Glomerular endothelial cell (primary cell): ENCODE results near the gene KLHL33. TPM values are rescaled to one million over a fixed set of nuclear protein-coding genes. Genes with fewer than 3 reads are reported as not detected.
"Not testable (repeated sequence)": the region's sequence is repeated elsewhere in the genome, so short reads cannot be mapped to it uniquely, and the experiment has no call there.

ENCODE experiments used
- DNase-seq: peaks from one replicate; pipeline ENCODE4 v3.0.0-alpha.2; 2011; ENCODE audit warnings: low read depth, low spot score; ENCODE audit errors: extremely low read depth
- total RNA-seq: library from RNA; depleted of rRNA; stranded (reverse); fragments of >200 nt; gene quantifications from 2 replicates; pipeline ENCODE4 v1.2.3, GENCODE V29; 2015

The KLHL33 gene
- total RNA-seq, 1 donor from 2014 or later = not detected

GRCh38 chr14:20454516-20455354 is 18.8 kb upstream of the KLHL33 start, which contains the start of the genes APEX1 and OSGEP:
Gene APEX1 (plus strand): TSS chr14:20455226. CDS start chr14:20455646, 420 bp downstream.
Gene OSGEP (minus strand): TSS chr14:20454812. CDS start chr14:20454683, 129 bp downstream.
- peak; percentile 99 for DNase-seq

DNA sequence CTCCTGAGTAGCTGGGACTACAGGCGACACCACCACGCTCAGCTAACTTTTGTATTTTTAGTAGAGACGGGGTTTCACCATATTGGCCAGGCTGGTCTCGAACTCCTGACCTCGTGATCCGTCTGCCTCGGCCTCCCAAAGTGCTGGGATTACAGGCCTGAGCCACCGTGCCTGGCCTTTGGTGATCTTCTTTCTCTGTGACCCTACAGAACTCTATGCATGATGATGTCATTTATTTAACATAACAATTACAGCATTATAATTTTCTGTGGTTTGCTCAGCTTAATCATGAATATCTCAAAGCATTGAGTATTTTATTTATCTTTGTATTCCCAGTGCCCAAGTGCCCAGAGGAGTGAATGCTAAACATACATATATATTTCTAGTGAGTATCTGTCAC is 16.9 kb upstream of the KLHL33 start:
- DNase-seq = not testable (repeated sequence)

- DNase-seq = no peak
These were observed 10.9 kb upstream of the KLHL33 start for GRCh38 chr14:20446889-20447288.

- not testable (repeated sequence) for DNase-seq
These were observed 7.7 kb upstream of the KLHL33 start for GRCh38 chr14:20443650-20444049.

DNA sequence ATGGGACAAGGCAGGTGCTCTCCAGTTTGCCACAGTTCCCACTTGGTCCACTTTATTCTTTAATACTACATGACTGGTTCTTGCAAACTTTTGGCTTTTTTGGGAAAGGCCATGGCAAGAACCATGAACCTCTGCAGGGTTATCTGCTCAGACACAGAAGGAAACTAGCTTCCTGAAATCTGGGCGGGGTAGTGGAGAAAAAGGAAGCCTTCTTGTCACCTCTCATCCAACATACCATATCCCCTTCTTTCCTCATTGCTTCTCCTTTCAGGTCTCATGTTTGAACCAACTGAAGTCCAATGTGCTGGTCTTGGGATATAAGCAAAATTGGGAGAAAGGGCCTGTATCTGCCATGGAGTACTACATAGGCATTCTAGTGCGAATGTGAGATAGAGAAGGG is 5.5 kb upstream of the KLHL33 start:
- DNase-seq = no peak

- peak; percentile 36 for DNase-seq
These were observed 4.9 kb upstream of the KLHL33 start for GRCh38 chr14:20440882-20441281.

DNA sequence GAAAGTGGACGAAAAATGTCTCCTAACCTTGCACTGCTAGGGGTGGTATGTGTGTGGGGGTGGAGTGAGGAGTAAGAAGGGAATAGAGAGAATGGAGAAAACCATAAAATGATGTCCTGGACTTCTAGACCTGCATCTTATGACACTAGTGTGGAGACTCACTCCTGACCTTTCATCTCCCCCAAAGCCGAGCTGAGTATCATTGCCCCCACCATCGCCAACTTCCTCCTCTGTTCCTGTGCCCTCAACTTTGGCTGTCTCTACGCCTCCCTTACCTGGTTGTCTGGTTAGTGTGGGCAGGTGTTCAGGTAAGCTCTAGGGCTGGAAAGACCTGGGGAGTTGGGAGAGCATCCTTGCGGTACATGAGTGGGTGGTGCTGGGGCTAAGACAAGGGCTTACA is 4.5 kb upstream of the KLHL33 start:
- DNase-seq = no peak

- DNase-seq = no peak
These were observed 2.7 kb upstream of the KLHL33 start for GRCh38 chr14:20438664-20439063.

GRCh38 chr14:20436363-20436755 is 393 bp upstream of the KLHL33 start:
- no peak for DNase-seq

GRCh38 chr14:20434701-20435581 is 1.0 kb downstream of the KLHL33 start:
- no peak for DNase-seq

DNA sequence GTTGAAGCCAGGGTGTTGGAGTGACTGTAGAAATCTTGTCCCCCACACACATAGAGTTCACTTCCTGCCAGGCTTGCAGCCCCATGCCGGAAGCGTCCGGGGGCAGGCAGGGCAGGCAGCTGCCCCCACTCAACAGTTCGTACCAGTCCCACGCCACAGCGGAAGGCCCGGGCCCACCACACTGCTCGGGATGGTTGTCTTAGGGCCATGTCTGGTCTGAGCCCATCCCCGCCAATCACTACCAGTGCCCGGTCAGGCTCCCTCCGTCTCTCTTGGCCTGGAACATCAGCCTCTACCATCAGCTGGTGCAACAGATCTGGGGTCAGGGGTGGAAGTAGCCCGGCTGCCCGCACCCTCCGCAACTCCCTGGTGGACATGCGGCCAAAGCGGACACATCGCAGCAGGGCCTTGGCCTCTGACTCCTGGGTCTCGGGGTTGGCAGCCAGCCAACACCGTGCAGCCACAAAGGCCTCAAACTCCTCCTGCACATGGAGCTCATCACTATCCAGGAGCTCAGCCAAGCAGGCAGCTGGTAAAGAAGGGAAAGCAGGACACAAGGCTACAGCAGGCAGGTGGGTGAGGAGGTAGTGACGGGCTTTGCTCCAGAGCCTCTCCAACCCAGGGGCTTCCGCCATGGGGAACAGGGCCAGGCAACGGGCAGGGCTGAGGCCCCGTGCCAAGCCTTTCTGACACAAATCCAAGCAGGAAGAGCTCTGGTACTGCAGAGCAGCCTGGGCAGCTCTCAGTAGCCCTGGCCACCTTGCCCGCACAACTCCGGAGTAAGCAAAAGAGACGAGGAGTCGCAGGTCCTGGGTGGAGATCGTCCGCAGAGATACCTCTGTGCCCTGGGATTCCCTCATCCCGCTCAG is 5.9 kb downstream of the KLHL33 start:
- no peak for DNase-seq

GRCh38 chr14:20428802-20429201 is 7.2 kb downstream of the KLHL33 start:
- DNase-seq = no peak

DNA sequence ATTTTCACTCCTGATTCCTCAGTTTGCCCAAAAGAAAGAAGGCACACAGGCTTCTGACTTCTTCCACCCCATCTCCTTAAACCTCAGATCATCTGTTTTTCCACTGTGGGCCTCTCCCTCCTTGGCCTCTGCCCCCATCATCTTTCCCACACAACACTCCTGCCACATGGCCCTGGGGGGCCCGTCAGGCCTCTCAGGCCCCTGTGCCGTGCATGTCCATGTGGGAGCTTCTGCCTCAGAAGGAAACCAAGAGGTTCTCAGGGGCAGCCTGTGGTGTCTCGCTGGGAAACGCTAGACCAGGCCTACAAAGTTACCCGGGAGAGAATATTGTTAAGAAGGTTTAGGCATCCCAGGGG is 8.0 kb downstream of the KLHL33 start:
- DNase-seq = no peak

DNA sequence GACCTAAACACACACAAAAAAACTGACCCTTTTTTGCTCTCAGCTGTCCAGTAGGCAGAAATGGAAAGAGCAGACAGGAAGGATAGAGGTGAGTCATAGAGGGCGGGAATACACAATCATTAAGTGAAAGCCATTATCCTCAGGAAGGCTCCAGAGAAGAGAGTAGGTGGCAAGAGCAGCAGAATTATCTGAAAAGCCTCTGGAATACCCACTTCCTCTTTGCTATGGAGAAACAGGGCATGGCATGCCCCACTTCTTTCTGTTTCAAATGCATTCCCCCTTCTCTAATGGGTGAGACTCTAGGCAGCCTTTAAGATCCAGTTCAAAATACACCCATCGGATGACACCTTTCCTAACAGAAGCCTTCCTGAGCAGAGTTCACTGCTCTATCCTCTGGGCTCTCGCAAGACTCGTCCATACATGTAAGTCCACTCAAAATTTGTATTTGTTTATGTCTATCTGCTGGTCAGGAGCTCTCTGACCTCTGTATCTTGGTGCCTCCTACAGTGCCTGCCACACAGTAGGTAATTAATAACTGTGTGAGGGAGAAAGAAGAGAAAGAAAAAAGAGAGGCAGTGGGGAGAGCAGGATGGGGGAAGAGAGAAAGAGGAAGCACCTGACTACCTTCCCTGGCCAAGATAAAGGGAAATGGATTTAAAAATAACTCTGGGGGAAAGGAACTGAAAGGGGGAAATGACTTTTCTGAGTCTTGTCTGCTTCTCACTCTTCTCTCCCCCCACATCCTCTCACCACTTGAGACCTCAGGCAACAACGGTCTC is 8.5 kb downstream of the KLHL33 start:
- DNase-seq = no peak

GRCh38 chr14:20424851-20425250 is 11.1 kb downstream of the KLHL33 start:
- DNase-seq = no peak

- no peak for DNase-seq
These were observed 13.1 kb downstream of the KLHL33 start for GRCh38 chr14:20422886-20423285.

- no peak for DNase-seq
These were observed 14.7 kb downstream of the KLHL33 start for GRCh38 chr14:20421267-20421666.

DNA sequence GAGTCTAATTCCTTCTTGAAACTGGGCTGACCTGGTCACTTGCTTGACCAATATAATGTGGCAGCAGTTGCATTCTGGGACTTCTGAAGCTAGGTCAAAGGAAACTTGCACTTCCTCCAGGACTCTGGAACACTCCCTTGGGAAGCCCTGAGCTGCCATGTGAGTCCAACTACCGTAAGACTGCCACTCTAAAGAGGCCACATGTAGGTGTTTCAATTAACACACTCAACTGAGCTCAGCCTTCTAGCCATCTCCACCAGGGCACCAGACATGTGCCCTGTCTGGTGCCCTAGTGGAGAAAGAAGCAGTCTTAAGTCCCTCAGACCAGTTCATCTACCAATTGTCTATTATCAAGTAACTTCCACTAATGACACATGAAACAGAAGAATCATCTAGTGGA is 16.5 kb downstream of the KLHL33 start:
- DNase-seq = no peak

GRCh38 chr14:20418501-20418909 is 17.5 kb downstream of the KLHL33 start:
- DNase-seq = no peak
